IPS DF 6.9 (cell line): ENCODE measurements around the gene TMA7B.

ENCODE experiments used
- DNase-seq: peaks from one replicate; pipeline ENCODE4 v3.0.0-alpha.2; 2013; ENCODE audit warnings: low read depth, low spot score
- H3K27ac ChIP-seq: one replicate; pipeline ENCODE4 v1.5.1; 2013; ENCODE audit warnings: low read length, control low read depth
- H3K27me3 ChIP-seq: 2 replicates; pipeline ENCODE4 v1.6.1; 2013; ENCODE audit warnings: mild to moderate bottlenecking, low read length; ENCODE audit not compliant: control insufficient read depth, insufficient read depth
- H3K36me3 ChIP-seq: 2 replicates; pipeline ENCODE4 v1.6.1; 2013; ENCODE audit warnings: low read length; ENCODE audit not compliant: control insufficient read depth, insufficient read depth
- H3K4me1 ChIP-seq: 2 replicates; pipeline ENCODE4 v1.6.1; 2013; ENCODE audit warnings: low read length; ENCODE audit not compliant: control insufficient read depth, insufficient read depth
- H3K4me3 ChIP-seq: 2 replicates; pipeline ENCODE4 v1.5.1; 2013; ENCODE audit warnings: mild to moderate bottlenecking, low read length
- H3K9me3 ChIP-seq: 2 replicates; pipeline ENCODE4 v1.6.1; 2013; ENCODE audit warnings: low read length, inconsistent platforms; ENCODE audit not compliant: control insufficient read depth, insufficient read depth
- WGBS: extraction: QIAGEN DNeasy Blood & Tissue Kit; methylation state at CpG from one replicate; pipeline ENCODE4 v1.1.7; 2013; ENCODE audit warnings: mixed read lengths, missing lambda C conversion rate; ENCODE audit not compliant: insufficient read length, insufficient coverage; 5-methylcytosine and 5-hydroxymethylcytosine counted together

TMA7B gene

DNA sequence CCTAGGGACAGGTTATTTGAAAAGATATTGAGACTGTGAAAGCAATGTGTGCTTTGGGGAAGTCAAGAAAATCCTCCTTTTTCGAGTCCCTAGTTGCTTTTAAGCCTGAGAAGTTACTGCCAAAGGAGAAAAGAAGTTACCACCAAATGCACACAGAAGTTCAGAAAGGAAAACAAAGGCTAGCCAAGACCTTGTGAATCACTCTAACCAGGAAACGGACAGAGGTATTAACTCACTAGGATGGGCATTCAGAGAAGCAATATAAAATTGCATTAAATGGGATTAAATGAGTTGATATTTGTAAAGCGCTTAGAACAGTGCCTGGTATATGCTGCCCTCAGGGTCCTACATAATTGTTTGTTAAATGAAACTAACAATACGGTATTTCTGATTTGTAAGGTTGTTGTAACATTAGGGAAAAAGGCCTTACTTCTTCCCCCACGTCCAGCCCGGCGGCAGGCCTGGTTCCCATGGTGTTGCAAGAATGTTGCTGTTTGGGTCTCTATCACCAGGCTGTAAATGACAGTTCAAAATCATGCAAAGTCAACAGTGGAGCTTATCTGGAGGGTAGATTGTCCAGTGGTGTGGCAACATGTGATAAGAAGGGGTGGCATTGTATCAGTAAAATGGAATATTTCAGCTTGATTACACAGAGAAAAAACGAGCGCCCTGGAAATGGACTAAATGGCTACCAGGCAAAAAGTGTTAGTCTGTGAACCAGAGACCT, 7.1 kb downstream of the TMA7B start:
- no CpG with 5 or more reads among the region's 9 CpGs for WGBS
- H3K9me3 ChIP-seq = no peaks in the 10 kb centered on the region
- H3K4me1 ChIP-seq = no peaks in the 10 kb centered on the region
- H3K27ac ChIP-seq = no peak overlapping the region
- no peak overlapping the region for H3K4me3 ChIP-seq
- no peaks in the 10 kb centered on the region for H3K36me3 ChIP-seq
- DNase-seq = no peak
- H3K27me3 ChIP-seq = no peaks in the 10 kb centered on the region

DNA sequence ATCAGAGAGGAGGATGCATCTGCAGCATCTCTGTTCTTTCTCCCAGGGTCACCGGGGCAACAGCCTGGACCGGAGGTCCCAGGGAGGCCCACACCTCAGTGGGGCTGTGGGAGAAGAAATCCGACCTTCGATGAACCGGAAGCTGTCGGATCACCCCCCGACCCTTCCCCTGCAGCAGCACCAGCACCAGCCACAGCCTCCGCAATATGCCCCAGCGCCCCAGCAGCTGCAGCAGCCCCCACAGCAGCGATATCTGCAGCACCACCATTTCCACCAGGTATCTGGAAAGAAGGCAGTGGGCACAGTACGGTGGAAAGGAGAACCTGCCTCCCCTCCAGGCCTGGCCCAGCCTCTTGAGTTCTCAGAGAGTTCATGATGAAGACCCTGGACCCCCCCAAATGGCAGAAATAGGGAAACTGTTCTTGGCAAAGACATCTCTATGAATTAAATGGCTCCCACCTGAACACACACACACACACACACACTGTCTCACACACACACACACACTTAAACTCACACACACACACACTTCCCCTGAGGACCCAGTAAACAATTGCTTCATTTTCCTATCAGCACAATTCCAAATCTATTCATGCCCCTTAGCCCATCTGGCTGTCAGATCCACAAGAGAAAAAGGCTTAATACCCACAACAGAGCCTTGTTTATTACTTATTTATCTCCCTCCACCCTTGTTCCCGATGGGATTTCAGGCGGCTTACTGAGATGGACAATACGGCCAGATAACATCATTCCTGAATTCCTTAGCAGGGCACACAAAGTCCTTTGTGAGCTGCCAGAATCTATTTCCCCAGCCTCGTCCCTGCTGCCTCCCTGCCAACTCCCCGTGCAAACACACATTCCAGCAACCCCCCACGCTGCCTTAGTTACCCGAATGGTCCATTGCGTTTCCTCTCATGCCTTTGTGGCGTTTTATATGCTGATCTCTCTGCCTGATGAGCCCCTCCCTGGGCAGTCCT, 8.1 kb downstream of the TMA7B start:
- DNase-seq = no peak
- Histone ChIP-seq H3K27me3 (no peaks in the 10 kb centered on the region), H3K27ac (no peak overlapping the region), H3K4me1 (no peaks in the 10 kb centered on the region), H3K36me3 (no peaks in the 10 kb centered on the region), H3K9me3 (no peaks in the 10 kb centered on the region), H3K4me3 (no peak overlapping the region)
- WGBS = no CpG with 5 or more reads among the region's 20 CpGs

DNA sequence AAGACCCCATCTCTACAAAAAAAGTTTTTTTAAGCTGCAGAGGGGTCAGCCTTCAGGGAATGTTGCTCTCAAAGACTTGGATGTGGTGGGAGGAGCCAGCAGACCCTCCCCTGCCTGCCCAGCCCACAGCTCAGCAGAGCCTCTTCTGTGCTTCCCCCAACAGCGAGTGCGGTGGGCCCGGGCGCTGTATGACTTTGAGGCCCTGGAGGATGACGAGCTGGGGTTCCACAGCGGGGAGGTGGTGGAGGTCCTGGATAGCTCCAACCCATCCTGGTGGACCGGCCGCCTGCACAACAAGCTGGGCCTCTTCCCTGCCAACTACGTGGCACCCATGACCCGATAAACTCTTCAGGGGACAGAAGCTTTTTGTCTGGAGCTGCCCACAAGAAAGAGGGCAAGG, 10.5 kb downstream of the TMA7B start:
- H3K4me1 ChIP-seq = no peaks in the 10 kb centered on the region
- no peaks in the 10 kb centered on the region for H3K27me3 ChIP-seq
- no peaks in the 10 kb centered on the region for H3K36me3 ChIP-seq
- no peak for DNase-seq
- H3K27ac ChIP-seq = no peak overlapping the region
- H3K4me3 ChIP-seq = no peak overlapping the region
- no peaks in the 10 kb centered on the region for H3K9me3 ChIP-seq
- no CpG with 5 or more reads among the region's 10 CpGs for WGBS

DNA sequence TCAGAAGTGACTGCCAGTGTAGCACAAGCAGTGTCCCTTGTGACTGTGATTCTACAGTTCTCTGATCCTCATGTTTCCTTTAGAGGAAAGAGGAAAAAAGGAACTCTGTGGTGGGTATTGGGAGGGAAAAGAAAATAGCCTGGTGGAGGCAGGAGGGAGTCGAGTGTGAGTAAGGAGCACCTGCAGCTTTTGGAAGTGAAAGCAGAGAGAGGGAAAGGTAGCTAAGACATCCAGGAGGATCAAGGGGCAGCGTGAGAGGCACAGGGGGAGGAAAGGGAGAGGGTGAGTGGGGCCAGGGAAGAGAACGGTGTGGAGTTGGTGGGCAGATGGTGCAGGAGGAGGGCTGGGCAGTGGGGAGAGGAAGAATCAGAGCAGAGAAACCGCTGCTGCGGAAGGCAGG, 12.4 kb downstream of the TMA7B start:
- H3K27ac ChIP-seq = no peak overlapping the region
- WGBS = no CpG with 5 or more reads among the region's 5 CpGs
- H3K27me3 ChIP-seq = no peaks in the 10 kb centered on the region

DNA sequence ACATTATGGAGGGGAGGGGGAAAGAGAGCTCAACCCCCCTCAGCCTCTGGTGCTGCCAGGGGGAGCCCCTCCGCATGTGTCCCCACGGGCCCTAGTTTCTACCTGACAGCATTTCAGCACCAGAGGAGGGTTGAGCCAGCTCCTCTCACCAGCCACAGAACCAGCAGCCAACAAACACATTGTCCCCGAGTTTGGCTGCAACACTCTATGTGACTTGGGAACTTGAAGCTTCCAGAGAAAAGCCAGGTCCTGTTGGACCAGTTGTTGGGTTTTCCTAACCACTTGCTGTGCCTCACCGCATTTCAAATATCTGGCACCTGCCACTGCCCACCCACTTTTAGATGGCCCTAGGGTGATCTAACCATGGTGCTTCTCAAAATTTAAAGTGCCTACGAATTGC, 13.5 kb downstream of the TMA7B start:
- H3K27ac ChIP-seq = no peak overlapping the region
- H3K36me3 ChIP-seq = no peaks in the 10 kb centered on the region
- H3K4me3 ChIP-seq = no peak overlapping the region
- H3K27me3 ChIP-seq = no peaks in the 10 kb centered on the region
- H3K4me1 ChIP-seq = no peaks in the 10 kb centered on the region
- H3K9me3 ChIP-seq = no peaks in the 10 kb centered on the region
- no CpG with 5 or more reads among the region's 5 CpGs for WGBS
- DNase-seq = no peak

More for the DNA sequence above, 12.4 kb downstream of the TMA7B start:
- no peaks in the 10 kb centered on the region for H3K4me1 ChIP-seq
- no peaks in the 10 kb centered on the region for H3K36me3 ChIP-seq
- no peak overlapping the region for H3K4me3 ChIP-seq
- H3K9me3 ChIP-seq = no peaks in the 10 kb centered on the region
- DNase-seq = no peak

DNA sequence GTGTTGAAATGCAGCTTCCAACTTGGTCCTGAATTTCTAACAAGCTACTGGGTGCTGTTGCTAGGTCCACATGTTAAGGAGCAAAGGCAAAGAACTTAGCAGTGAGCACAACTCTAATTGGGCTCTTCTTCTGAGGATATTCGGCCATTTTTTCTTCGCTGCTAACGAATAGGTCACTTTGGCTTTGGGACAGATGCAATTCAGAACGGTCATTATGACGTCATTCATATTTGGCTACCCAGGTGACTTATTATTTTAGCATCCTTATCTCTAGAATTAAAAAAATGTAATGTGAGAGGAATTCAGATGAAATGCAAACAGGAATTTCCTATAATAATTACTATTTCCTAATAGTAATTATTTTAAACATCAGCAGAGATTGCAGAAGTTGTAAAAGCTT, 13.9 kb downstream of the TMA7B start:
- H3K9me3 ChIP-seq = no peaks in the 10 kb centered on the region
- no peak for DNase-seq
- H3K4me1 ChIP-seq = no peaks in the 10 kb centered on the region
- H3K4me3 ChIP-seq = no peak overlapping the region
- H3K27me3 ChIP-seq = no peaks in the 10 kb centered on the region
- WGBS = no CpG with 5 or more reads among the region's 5 CpGs
- H3K36me3 ChIP-seq = no peaks in the 10 kb centered on the region
- no peak overlapping the region for H3K27ac ChIP-seq

DNA sequence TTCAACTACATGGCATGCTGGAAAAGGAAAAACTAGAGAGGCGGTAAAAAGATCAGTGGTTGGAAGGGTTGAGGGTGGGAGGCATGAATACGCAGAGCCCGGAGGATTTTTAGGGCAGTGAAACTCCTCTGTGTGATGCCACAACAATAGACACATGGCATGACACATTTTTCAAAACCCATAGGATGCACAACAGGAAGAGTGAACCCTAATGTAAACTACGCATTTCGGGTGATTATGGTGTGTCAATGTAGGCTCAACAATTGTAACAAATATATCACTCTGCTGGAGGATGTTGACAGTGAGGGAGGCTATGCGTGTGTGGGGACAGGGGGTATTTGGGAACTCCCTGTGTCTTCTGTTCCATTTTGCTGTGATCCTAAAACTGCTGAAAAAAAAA, 18.9 kb downstream of the TMA7B start:
- Histone ChIP-seq H3K4me3 (no peak overlapping the region), H3K27me3 (no peaks in the 10 kb centered on the region), H3K36me3 (no peaks in the 10 kb centered on the region), H3K27ac (no peak overlapping the region), H3K9me3 (no peaks in the 10 kb centered on the region), H3K4me1 (no peaks in the 10 kb centered on the region)
- no CpG with 5 or more reads among the region's 6 CpGs for WGBS
- no peak for DNase-seq

DNA sequence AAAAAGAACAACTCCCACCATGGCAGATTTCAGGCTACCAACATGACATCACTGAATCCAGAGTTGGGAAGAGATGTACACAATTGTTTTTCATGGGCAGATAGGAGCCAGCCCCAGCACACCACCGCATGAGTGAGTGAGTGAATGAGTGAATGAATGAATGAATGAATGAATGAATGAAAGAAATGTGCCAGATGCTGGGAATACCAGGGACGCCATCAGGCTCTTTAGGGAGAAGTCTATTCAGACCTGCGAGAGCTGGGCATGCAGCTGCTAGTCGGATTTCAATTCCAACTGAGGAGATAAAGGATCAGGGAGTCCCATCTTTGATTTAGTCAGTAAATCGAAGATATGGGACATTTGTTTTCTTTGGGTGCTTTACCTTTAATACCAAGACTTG, 19.3 kb downstream of the TMA7B start:
- H3K4me1 ChIP-seq = no peaks in the 10 kb centered on the region
- DNase-seq = no peak
- no peak overlapping the region for H3K4me3 ChIP-seq
- WGBS = no CpG with 5 or more reads among the region's 5 CpGs
- H3K27me3 ChIP-seq = no peaks in the 10 kb centered on the region
- H3K36me3 ChIP-seq = no peaks in the 10 kb centered on the region
- H3K27ac ChIP-seq = no peak overlapping the region
- H3K9me3 ChIP-seq = no peaks in the 10 kb centered on the region

DNA sequence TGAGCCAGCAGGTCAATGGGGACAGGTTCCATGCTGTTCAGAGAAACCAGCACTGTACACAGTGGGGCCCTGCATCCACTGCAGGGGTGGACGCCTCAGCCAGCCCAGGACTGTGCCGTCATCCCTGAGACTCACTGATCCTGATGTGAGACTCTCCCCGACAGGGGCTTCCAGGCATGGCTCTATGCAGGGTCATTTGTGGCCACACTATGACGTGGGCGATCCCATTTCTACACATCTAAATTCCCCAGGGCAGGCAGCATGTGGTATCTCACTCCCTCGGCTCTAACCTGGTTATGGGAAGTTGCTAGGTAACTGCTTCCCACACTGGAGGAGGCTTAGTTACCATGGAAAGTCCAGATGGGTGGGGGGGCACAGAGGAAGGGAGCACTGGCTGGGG, 20.4 kb downstream of the TMA7B start:
- Histone ChIP-seq H3K36me3 (no peaks in the 10 kb centered on the region), H3K27me3 (no peaks in the 10 kb centered on the region), H3K27ac (no peak overlapping the region), H3K4me1 (no peaks in the 10 kb centered on the region), H3K9me3 (no peaks in the 10 kb centered on the region), H3K4me3 (no peak overlapping the region)
- WGBS = no CpG with 5 or more reads among the region's 6 CpGs
- no peak for DNase-seq

DNA sequence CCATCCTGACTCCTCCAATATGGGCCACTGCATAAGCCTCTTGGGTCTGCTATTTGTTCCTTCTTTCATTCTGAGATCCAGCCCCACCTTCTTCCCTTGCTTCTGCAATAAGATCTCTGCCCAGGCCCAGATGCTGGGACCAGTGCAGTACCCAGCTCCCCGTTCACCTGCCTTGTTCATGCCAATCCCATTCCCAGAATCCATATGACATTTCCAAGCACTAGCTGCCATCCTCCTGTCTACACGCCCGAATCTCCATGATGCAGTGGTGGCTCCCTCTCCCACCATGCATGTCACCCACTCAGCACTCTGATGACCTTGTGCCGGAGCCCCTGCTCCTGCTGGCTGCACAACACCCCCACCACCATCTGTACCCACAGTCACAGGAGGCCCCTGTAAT, 23.1 kb downstream of the TMA7B start:
- Histone ChIP-seq H3K36me3 (no peaks in the 10 kb centered on the region), H3K4me1 (no peaks in the 10 kb centered on the region), H3K9me3 (no peaks in the 10 kb centered on the region), H3K27me3 (no peaks in the 10 kb centered on the region), H3K4me3 (no peak overlapping the region), H3K27ac (no peak overlapping the region)
- WGBS = no CpG with 5 or more reads among the region's 4 CpGs
- DNase-seq = no peak
